NCI-H460 (cell line): ENCODE results near the gene PLXNB1. TPM values are rescaled to one million over a fixed set of nuclear protein-coding genes. Genes with fewer than 3 reads are reported as not detected.

ENCODE experiments used
- DNase-seq: peaks from one replicate; pipeline ENCODE4 v3.0.0-alpha.2; 2016; ENCODE audit warnings: low read depth; ENCODE audit errors: extremely low read depth
- total RNA-seq: library from RNA; depleted of rRNA; stranded (reverse); fragments of >200 nt; shearing (Covaris generic); gene quantifications from 2 replicates; pipeline ENCODE4 v1.2.3, GENCODE V29; 2014

Gene PLXNB1
- total RNA-seq, 1 experiment from 2014 or later: 5.6 TPM

- DNase-seq: no peak
Measured at GRCh38 chr3:48422272-48422671, 7.6 kb downstream of the PLXNB1 start.

- no peak for DNase-seq
Measured at GRCh38 chr3:48420561-48420960, 9.3 kb downstream of the PLXNB1 start.

- DNase-seq: no peak
Measured at GRCh38 chr3:48419597-48419996, 10.3 kb downstream of the PLXNB1 start.

GRCh38 chr3:48419149-48419548, 10.7 kb downstream of the PLXNB1 start:
- no peak for DNase-seq

- DNase-seq: no peak
Measured at GRCh38 chr3:48418651-48419050, 11.2 kb downstream of the PLXNB1 start.

- DNase-seq: no peak
Measured at GRCh38 chr3:48418140-48418539, 11.7 kb downstream of the PLXNB1 start.

- DNase-seq: no peak
Measured at GRCh38 chr3:48417529-48418108, 12.3 kb downstream of the PLXNB1 start.

- no peak for DNase-seq
Measured at GRCh38 chr3:48416546-48416945, 13.3 kb downstream of the PLXNB1 start.

GRCh38 chr3:48416091-48416505, 13.8 kb downstream of the PLXNB1 start:
- DNase-seq: no peak

GRCh38 chr3:48415251-48415953, 14.5 kb downstream of the PLXNB1 start:
- DNase-seq: no peak

- no peak for DNase-seq
Measured at GRCh38 chr3:48414376-48415250, 15.3 kb downstream of the PLXNB1 start.

GRCh38 chr3:48413611-48414010, 16.3 kb downstream of the PLXNB1 start:
- no peak for DNase-seq

- DNase-seq: no peak
Measured at GRCh38 chr3:48413086-48413485, 16.8 kb downstream of the PLXNB1 start.

GRCh38 chr3:48412375-48413001, 17.4 kb downstream of the PLXNB1 start:
- no peak for DNase-seq

- no peak for DNase-seq
Measured at GRCh38 chr3:48411606-48412374, 18.1 kb downstream of the PLXNB1 start.

- no peak for DNase-seq
Measured at GRCh38 chr3:48411041-48411588, 18.8 kb downstream of the PLXNB1 start.

GRCh38 chr3:48410205-48411040, 19.5 kb downstream of the PLXNB1 start:
- no peak for DNase-seq

GRCh38 chr3:48409291-48410201, 20.3 kb downstream of the PLXNB1 start:
- no peak for DNase-seq
